HG02970 (cell line): Measurements from ENCODE around the gene COA8.
A peak's percentile ranks its signal among the peaks of the same experiment; 100 is the strongest.

Source experiments
- ATAC-seq: cut with Tn5 transposase; IDR thresholded peaks from one replicate; pipeline ENCODE4 v1.9.1; 2021; ENCODE audit warnings: mild to moderate bottlenecking, moderate library complexity, moderate number of reproducible peaks; ENCODE audit not compliant: unreplicated experiment, low FRiP score

Gene COA8

GRCh38 chr14:103616635-103617300 is 54.0 kb downstream of the COA8 start:
- no peak for ATAC-seq

GRCh38 chr14:103619057-103619456 is 56.3 kb downstream of the COA8 start:
- ATAC-seq = no peak

- no peak for ATAC-seq
These were observed 59.1 kb downstream of the COA8 start for GRCh38 chr14:103621860-103622259.

- ATAC-seq = no peak
These were observed 60.5 kb downstream of the COA8 start for GRCh38 chr14:103623308-103623707.

GRCh38 chr14:103623883-103624482 is 61.2 kb downstream of the COA8 start:
- no peak for ATAC-seq

GRCh38 chr14:103624860-103625259 is 62.1 kb downstream of the COA8 start:
- no peak for ATAC-seq

GRCh38 chr14:103625356-103626095 is 62.8 kb downstream of the COA8 start:
- ATAC-seq = no peak

GRCh38 chr14:103626146-103626850 is 63.5 kb downstream of the COA8 start:
- ATAC-seq = no peak

- ATAC-seq = no peak
These were observed 64.6 kb downstream of the COA8 start for GRCh38 chr14:103627073-103628025.

- no peak for ATAC-seq
These were observed 65.5 kb downstream of the COA8 start for GRCh38 chr14:103628221-103628683.

GRCh38 chr14:103628684-103629502 is 66.1 kb downstream of the COA8 start, which contains the start of gene KLC1:
Gene KLC1 (plus strand): TSS chr14:103629211. CDS start chr14:103654565, 25,354 bp downstream.
- peak; percentile 51 for ATAC-seq

GRCh38 chr14:103629503-103630121 is 66.9 kb downstream of the COA8 start:
- peak; percentile 29 for ATAC-seq

- no peak for ATAC-seq
These were observed 67.8 kb downstream of the COA8 start for GRCh38 chr14:103630364-103631108.

GRCh38 chr14:103633391-103633790 is 70.6 kb downstream of the COA8 start:
- no peak for ATAC-seq

GRCh38 chr14:103634156-103634555 is 71.4 kb downstream of the COA8 start:
- ATAC-seq = no peak

GRCh38 chr14:103638594-103638993 is 75.8 kb downstream of the COA8 start:
- no peak for ATAC-seq
